Tibial nerve (tissue), 4 donors: ENCODE data around the gene IMPDH1. TPM values are rescaled to one million over a fixed set of nuclear protein-coding genes. Genes with fewer than 3 reads are reported as not detected.

ENCODE experiments used
- DNase-seq, 2 donors: peaks; one replicate each; pipeline ENCODE4 v3.0.0-alpha.2; 2019; ENCODE audit warnings: low spot score in 2 of 2
- H3K27ac ChIP-seq, 4 donors: fragments of 200-600 bp; sonication (generic) in 3 of 4; one replicate each; pipeline ENCODE4 v1.5.1; 2017 to 2019; ENCODE audit warnings: mild to moderate bottlenecking in 1 of 4
- H3K27me3 ChIP-seq, 2 donors: fragments of 200-600 bp; sonication (generic) in 1 of 2; one replicate each; pipeline versions ENCODE4 v1.5.1 to v1.6.0; 2017 to 2019
- H3K36me3 ChIP-seq, 3 donors: fragments of 200-600 bp; sonication (generic); one replicate each; pipeline ENCODE4 v1.5.1; 2018 to 2019
- H3K4me1 ChIP-seq, 4 donors: fragments of 200-600 bp; sonication (generic) in 3 of 4; one replicate each; pipeline ENCODE4 v1.5.1; 2017 to 2019
- H3K4me3 ChIP-seq, 4 donors: fragments of 200-600 bp; sonication (generic) in 3 of 4; one replicate each; pipeline ENCODE4 v1.5.1; 2017 to 2019; ENCODE audit warnings: mild to moderate bottlenecking in 1 of 4, moderate library complexity in 1 of 4
- H3K9me3 ChIP-seq, 4 donors: fragments of 200-600 bp; sonication (generic) in 3 of 4; one replicate each; pipeline ENCODE4 v1.5.1; 2017 to 2019
- EP300 ChIP-seq, 2 donors: sonication (generic); formaldehyde crosslinking; IDR thresholded peaks; one replicate each; pipeline ENCODE4 v1.6.1; 2017; ENCODE audit warnings: antibody characterized with exemption in 2 of 2, mild to moderate bottlenecking in 1 of 2
- POLR2A ChIP-seq, 2 donors: fragments of 450-650 bp; IDR thresholded peaks; one replicate each; pipeline ENCODE4 v1.6.1; 2017; ENCODE audit warnings: antibody characterized with exemption in 2 of 2, mild to moderate bottlenecking in 2 of 2, moderate library complexity in 2 of 2
- WGBS, 2 donors: methylation state at CpG; one replicate each; pipeline ENCODE4 v1.1.5; 2018; 5-methylcytosine and 5-hydroxymethylcytosine counted together
- total RNA-seq, 4 donors: library from RNA; depleted of rRNA; stranded (reverse); fragments of >200 nt; gene quantifications; one replicate each; pipeline ENCODE4 v1.1.0, GENCODE V29; 2016
- TF ChIP-seq, protein P1 (sequence below), 5 experiments: fragments of 200-600 bp in 3 of 5; fragments of 450-650 bp in 2 of 5; sonication (generic) in 3 of 5; IDR thresholded peaks; one replicate each; pipeline ENCODE4 v1.5.1; 2016 to 2019; ENCODE audit warnings: antibody characterized with exemption in 5 of 5, mild to moderate bottlenecking in 3 of 5, moderate library complexity in 2 of 5

IMPDH1 gene
- total RNA-seq, 4 donors from 2014 or later, result 50.2 to 102 (median 74.0) TPM

DNA sequence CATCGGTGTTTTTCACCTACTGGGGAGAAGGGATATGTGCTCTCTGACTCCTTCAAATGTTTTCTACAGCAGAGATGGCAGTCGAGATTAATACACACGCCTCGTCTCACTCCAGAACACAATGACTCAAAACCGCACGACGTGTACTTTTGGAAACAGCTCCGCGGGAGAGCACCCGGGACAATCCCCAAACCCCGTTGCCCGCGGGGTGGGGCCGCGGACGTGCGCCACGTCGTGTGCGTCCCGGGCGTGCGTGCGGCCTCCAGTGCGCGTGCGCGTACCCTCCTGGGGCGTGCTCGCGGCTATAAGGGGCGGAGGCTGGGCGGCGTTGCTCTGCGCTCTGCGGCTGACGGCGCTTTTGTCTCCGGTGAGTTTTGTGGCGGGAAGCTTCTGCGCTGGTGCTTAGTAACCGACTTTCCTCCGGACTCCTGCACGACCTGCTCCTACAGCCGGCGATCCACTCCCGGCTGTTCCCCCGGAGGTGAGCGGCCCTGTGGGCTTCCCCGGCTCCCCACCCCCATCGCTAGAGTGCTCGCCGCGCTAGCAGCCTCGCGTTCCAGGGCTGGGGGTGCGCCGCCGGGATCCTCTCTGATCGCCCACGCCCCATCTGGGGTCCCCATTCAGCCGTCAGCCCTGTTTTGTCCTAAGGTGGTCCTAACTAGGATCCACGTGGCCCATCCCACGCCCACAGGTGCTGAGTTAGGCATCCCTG is 45.9 kb upstream of the IMPDH1 start, which contains the start of gene HILPDA:
TSS of gene HILPDA (plus strand) at position 336 of the 712 bp plus-strand sequence. CDS start 1,391 bp downstream, outside the sequence.
- H3K9me3 ChIP-seq, result no peaks in the 10 kb centered on the region
- peaks cover 0 to 69% (median 23%) of the 10 kb centered on the region in 4 donors for H3K4me1 ChIP-seq
- WGBS, 2 donors, result 0% methylated on average over 51 to 56 of the region's 64 CpGs
- peaks cover 0 to 7% (median 0%) of the 10 kb centered on the region in 3 donors for H3K36me3 ChIP-seq
- H3K27me3 ChIP-seq, result no peaks in the 10 kb centered on the region
- H3K4me3 ChIP-seq, result peak within 1 kb of the TSS; percentile 73 to 96 (median 88)
- TF ChIP-seq, protein P1, sequence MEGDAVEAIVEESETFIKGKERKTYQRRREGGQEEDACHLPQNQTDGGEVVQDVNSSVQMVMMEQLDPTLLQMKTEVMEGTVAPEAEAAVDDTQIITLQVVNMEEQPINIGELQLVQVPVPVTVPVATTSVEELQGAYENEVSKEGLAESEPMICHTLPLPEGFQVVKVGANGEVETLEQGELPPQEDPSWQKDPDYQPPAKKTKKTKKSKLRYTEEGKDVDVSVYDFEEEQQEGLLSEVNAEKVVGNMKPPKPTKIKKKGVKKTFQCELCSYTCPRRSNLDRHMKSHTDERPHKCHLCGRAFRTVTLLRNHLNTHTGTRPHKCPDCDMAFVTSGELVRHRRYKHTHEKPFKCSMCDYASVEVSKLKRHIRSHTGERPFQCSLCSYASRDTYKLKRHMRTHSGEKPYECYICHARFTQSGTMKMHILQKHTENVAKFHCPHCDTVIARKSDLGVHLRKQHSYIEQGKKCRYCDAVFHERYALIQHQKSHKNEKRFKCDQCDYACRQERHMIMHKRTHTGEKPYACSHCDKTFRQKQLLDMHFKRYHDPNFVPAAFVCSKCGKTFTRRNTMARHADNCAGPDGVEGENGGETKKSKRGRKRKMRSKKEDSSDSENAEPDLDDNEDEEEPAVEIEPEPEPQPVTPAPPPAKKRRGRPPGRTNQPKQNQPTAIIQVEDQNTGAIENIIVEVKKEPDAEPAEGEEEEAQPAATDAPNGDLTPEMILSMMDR (IDR thresholded peaks at IDR 0.05), result peak in 2 of 5 experiments; percentile 16 to 25
- peak; percentile 84 to 86 for TF ChIP-seq POLR2A (IDR thresholded peaks at IDR 0.05)
- peak; percentile 31 to 93 for TF ChIP-seq EP300 (IDR thresholded peaks at IDR 0.05)
- peak; percentile 85 to 89 for DNase-seq
- H3K27ac ChIP-seq, result peak within 1 kb of the TSS; percentile 82 to 95 (median 94)

DNA sequence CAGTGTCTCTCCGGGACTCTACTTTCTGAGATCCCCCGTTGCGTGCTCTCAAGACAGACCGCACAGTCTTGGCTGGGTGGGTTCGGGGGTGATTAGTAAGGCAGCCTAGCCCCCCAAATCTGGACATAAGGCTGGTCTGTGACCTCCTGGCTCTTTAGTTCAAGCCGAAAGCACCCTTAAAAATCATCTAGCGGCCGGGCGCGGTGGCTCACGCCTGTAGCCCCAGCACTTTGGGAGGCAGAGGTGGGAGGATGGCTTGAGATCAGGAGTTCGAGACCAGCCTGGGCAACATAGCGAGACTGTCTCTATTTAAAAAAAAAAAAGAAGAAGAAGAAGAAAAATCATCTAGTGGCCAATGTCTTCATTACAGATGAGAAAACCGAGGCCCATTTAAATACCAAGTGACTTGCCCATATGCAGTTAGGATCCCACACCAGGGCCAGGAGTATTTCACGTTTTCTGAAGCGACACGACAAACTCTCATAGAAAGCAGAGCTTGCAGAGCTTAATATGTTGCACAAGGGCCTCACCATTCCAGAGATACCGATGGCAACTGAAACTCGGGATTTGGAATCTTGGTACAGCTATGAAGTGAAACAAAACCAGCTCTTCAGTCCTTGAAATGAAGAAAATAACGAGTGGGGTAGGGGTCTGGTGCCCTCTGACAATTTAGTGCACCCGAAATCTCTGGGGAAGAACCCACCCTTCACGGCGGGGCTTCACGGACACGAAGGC is 45.2 kb upstream of the IMPDH1 start:
- no peak for TF ChIP-seq POLR2A (IDR thresholded peaks at IDR 0.05)
- Histone ChIP-seq H3K27ac (peak overlapping the region; percentile 82 to 95 (median 94)), H3K4me1 (peaks cover 0 to 69% (median 23%) of the 10 kb centered on the region in 4 donors), H3K36me3 (peaks cover 0 to 7% (median 0%) of the 10 kb centered on the region in 3 donors), H3K27me3 (no peaks in the 10 kb centered on the region), H3K9me3 (no peaks in the 10 kb centered on the region), H3K4me3 (peak overlapping the region; percentile 73 to 96 (median 88))
- DNase-seq, result no peak
- 43 to 47% methylated on average over 24 of the region's 25 CpGs for WGBS, 2 donors

DNA sequence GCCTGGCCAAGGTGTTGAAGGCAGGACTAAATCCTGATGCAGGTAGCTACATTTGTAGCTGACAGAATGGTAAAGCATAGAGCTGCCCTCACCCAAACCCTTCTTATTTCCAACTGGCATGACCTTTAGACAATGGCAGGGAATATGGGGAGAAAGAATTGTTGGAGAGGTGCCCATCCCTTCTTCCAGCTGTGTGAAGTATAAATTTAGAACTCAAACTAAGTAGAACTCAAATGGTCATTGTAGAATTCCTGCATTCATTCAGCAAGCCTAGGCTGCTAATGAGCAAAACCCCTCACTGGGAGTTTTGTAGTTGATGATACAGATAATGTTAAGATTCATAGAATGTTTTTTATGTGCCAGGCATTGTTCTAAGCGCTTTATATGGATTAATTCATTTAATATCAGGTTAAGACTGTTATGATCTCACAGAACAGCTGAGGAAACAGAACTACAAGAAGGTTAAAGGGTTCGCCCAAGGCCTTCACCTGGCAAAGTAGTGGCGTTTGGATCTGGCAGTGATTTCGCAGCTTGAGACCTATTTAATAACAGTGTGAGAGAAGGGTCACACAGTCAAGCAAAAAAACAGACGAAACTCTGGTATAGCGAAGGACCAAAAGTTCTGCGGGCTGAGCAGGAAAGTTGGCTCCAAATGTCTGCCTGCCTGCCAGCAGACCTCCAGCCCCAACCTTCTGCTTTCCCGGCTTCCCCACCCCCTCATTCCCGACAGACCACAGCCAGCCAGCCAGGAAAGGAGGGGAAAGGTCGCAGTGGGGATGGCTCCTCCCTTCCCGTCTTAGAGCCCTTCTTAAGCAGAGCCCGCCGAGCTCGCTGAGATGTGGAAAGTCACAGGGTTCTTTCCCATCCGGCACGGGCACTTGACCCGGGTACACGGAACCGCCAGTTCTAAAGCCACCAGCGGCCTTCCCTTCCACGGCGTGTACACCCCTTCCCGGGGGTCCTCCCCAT is 44.3 kb upstream of the IMPDH1 start:
- Histone ChIP-seq H3K4me1 (peaks cover 0 to 60% (median 23%) of the 10 kb centered on the region in 4 donors), H3K4me3 (peak overlapping the region; percentile 17 to 96 (median 82)), H3K36me3 (peaks cover 0 to 7% (median 0%) of the 10 kb centered on the region in 3 donors), H3K27me3 (no peaks in the 10 kb centered on the region), H3K9me3 (no peaks in the 10 kb centered on the region), H3K27ac (peak overlapping the region; percentile 82 to 95 (median 94))
- 13 to 17% methylated on average over 17 to 23 of the region's 23 CpGs for WGBS, 2 donors
- peak; percentile 77 to 89 for DNase-seq
- TF ChIP-seq, protein P1 (IDR thresholded peaks at IDR 0.05), result no peak
- TF ChIP-seq EP300 (IDR thresholded peaks at IDR 0.05), result peak; percentile 66 to 93
- TF ChIP-seq POLR2A (IDR thresholded peaks at IDR 0.05), result peak in 1 of 2 donors; percentile 60

DNA sequence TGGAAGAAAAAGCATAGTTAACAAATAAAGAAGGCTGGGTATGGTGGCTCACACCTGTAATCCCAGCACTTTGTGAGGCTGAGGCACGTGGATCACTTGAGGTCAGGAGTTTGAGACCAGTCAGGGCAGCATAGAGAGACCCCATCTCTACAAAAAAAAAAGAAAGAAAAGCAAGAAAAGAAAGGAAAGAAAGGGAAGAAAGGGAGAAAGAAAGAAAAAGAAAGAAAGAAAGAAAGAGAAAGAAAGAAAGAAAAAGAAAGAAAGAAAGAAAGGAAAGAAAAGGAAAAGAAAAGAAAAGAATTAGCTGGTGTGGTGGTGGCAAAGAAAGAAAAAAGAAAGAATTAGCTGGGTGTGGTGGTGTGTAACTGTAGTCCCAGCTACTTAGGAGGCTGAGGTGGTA is 42.8 kb upstream of the IMPDH1 start:
- no peaks in the 10 kb centered on the region for H3K27me3 ChIP-seq
- peak overlapping the region in 2 of 4 donors; percentile 25 to 29 for H3K27ac ChIP-seq
- no peak overlapping the region for H3K4me3 ChIP-seq
- H3K9me3 ChIP-seq, result no peaks in the 10 kb centered on the region
- no peak for DNase-seq
- 73 to 88% methylated on average over 1 of the region's 1 CpG for WGBS, 2 donors
- TF ChIP-seq EP300 (IDR thresholded peaks at IDR 0.05), result no peak
- no peak for TF ChIP-seq POLR2A (IDR thresholded peaks at IDR 0.05)
- TF ChIP-seq, protein P1 (IDR thresholded peaks at IDR 0.05), result no peak
- H3K4me1 ChIP-seq, result peaks cover 0 to 45% (median 22%) of the 10 kb centered on the region in 4 donors
- H3K36me3 ChIP-seq, result peaks cover 0 to 4% (median 0%) of the 10 kb centered on the region in 3 donors

DNA sequence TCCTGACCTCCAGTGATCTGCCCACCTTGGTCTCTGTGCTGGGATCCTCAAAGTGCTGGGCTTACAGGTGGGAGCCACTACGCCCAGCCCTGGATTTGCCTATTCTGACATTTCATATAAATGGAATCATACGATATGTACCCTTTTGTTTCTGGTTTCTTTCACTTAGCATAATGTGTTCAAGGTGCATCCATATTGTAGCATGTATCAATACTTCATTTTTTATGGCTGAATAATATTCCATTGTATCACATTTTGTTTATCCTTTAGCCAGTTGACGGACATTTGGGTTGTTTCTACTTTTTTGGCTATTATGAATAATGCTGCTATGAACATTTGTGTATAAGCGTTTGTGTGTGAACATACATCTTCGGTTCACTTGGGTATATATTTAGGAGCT is 41.1 kb upstream of the IMPDH1 start:
- H3K27me3 ChIP-seq, result no peaks in the 10 kb centered on the region
- peaks cover 0 to 29% (median 9%) of the 10 kb centered on the region in 4 donors for H3K4me1 ChIP-seq
- H3K36me3 ChIP-seq, result no peaks in the 10 kb centered on the region
- H3K27ac ChIP-seq, result no peak overlapping the region
- TF ChIP-seq EP300 (IDR thresholded peaks at IDR 0.05) (no peak), POLR2A (IDR thresholded peaks at IDR 0.05) (no peak)
- TF ChIP-seq, protein P1 (IDR thresholded peaks at IDR 0.05), result no peak
- no peak for DNase-seq
- WGBS, 2 donors, result 91 to 94% methylated on average over 5 of the region's 5 CpGs
- H3K9me3 ChIP-seq, result no peaks in the 10 kb centered on the region
- no peak overlapping the region for H3K4me3 ChIP-seq
